AG08396 (cell line): ENCODE measurements around the gene MEF2A.
"Not testable (repeated sequence)": the region's sequence is repeated elsewhere in the genome, so short reads cannot be mapped to it uniquely, and the experiment has no call there.

Experiments
- DNase-seq: peaks from one replicate; pipeline ENCODE4 v3.0.0; 2012; ENCODE audit warnings: low spot score, mixed read lengths

MEF2A gene

GRCh38 chr15:99731336-99732123 lies 165.7 kb downstream of the MEF2A start:
- no peak for DNase-seq

DNA sequence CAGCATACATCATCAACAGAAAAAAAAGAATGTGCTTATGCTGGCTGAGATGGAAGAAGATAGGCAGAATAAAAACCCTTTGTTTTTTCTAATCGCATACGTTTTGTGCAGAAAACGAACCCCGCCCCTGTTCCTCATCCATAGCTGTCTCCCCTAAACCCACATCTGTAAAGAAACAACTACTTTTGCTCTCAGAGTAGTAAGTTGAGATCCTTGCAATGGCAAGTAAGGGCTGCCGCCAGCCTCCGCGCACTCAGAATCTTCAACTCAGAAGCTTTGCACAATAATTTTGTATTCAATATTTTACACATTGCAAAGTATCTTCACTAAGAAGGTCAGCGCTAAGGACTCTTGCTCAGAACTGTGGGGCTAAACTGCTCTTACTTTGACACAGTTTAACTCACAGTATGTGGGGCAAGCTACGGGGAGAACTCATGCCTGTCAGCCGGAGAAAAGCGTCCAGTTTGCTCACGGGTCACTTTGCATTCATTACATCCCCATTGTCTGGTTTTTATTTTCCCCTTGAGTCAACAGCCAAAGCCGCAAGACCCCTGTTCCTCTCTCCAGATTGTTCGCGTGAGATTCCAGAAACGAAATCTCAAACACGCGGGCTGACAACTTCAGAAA lies 166.5 kb downstream of the MEF2A start:
- DNase-seq: peak; percentile 41

- peak; percentile 24 for DNase-seq
Observed at GRCh38 chr15:99732751-99733267, 167.0 kb downstream of the MEF2A start.

DNA sequence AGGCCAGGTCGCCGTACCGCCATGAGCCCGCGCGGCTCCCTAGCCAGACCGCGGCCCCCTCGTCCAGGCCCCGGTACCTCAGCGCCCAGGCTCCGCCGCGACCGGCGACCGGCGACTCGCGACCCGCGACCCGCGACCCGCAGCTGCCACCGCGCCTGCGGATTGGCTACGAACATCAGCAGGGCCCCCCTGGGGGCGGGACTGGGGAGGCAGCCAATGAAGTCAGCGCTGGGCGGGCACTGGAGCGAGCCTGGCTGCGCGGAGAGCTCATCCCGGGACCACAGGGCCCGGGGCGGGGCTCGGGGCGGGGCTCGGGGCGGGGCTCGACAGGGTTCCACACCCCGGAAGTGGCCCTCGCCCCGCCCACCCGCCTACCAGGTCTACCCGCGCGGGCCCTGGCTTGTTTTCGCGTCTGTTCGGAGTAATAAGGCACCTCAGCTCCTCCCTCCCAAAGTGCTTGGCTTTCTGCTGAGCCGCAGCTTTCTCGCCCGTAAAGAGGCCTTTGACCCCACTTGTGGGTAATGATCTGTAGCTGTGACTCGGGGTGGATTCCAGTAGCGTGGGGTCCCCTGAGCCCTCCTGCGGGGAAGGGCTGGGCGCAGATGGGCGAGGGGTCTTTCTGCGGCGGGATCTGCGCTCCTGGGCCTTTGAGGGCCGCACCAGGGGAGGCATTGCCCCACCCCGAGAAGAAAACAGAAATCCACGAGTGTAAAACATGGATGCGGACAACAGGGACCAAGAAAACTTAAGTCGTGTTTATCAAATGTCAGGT lies 167.7 kb downstream of the MEF2A start, which contains the start of gene LYSMD4:
TSS of gene LYSMD4 (minus strand) at position 170 of the 772 bp plus-strand sequence. CDS start 1,438 bp downstream, outside the sequence.
- peak; percentile 100 for DNase-seq

DNA sequence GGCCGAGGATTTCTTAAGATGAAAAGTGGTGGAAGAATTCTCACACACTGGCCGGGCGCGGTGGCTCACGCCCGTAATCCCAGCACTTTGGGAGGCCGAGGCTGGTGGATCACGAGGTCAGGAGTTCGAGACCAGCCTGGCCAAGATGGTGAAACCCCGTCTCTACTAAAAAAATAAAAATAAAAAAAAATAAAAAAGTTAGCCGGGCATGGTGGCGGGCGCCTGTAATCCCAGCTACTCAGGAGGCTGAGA lies 168.2 kb downstream of the MEF2A start:
- not testable (repeated sequence) for DNase-seq

GRCh38 chr15:99734575-99734974 lies 168.8 kb downstream of the MEF2A start:
- no peak for DNase-seq

DNA sequence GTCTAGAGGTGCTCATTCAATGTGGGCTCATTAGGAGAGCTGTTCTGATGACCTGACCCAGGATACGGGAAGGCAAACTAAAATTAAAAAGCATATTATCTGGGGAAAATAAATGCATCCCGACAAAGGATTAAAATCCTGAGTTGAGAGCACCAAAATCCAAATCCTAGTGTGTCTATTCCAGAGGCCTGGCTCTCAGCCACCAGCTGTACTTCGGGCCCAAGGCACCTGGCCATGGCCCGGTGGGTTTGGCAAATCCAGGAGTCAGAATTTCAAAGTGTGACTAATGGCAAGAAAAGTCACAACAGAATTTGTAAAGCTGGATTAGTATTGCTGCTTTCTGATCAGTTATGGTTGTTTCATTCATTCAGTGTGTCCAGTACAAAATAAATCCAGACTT lies 170.1 kb downstream of the MEF2A start:
- no peak for DNase-seq

DNA sequence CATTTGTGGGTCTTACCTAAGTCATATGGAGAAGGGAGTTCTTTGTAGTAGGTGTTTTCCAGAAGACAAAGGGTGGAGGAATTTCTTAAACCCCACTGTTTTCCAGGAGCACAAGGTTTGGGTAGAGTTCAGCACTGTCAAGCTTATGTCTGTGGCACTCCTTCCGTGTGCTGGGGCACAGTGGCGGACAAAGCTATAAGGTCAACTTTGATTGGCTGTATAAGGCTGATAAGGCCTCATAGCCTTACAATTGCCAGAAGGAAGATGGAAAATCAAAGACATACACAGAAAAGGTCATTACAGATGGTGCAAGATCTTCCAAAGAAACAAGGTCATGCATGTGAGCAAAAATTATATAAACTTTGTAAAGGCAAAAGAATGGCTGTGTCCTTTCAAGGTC lies 170.9 kb downstream of the MEF2A start:
- no peak for DNase-seq

DNA sequence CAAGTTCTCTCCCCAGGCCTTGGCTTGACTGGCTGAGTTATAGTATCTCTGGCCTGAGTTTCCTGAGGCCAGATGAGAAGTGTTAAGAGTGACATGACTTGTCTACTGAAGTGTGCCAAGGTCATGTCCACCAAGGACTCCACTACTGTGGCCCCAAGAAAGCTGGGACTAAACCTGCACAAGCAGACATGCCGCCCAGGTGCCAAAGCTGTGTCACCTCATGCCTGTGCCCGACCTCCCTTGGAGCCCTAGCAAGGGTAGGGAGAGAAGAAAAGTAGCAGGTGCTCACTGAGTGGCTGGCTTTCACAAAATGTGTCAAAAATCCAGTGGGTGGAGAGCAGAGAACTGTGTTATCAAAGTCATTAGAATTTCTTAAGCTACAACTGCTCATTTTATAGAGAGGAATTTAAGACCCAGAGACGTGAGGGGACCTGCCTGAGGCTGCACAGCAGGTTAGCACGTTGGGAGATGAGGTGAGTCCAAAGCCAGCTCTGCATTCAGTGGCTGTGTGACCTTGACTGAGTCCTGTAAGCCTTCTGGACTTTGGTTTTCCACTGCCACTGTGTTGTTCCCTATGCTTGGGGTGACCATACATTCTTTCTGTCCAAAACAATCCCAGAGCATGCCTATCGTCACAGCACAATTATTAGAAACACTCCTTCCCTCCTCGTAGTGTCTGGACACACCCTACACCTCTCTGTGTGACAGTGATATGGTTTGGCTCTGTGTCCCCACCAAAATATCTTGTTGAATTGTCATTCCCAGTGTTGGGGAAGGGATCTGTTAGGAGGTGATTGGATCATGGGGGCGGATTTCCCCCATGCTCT lies 172.4 kb downstream of the MEF2A start:
- DNase-seq: no peak

- no peak for DNase-seq
Observed at GRCh38 chr15:99741835-99742234, 176.1 kb downstream of the MEF2A start.

- DNase-seq: no peak
Observed at GRCh38 chr15:99744142-99744541, 178.4 kb downstream of the MEF2A start.

- no peak for DNase-seq
Observed at GRCh38 chr15:99745370-99746086, 179.7 kb downstream of the MEF2A start.

DNA sequence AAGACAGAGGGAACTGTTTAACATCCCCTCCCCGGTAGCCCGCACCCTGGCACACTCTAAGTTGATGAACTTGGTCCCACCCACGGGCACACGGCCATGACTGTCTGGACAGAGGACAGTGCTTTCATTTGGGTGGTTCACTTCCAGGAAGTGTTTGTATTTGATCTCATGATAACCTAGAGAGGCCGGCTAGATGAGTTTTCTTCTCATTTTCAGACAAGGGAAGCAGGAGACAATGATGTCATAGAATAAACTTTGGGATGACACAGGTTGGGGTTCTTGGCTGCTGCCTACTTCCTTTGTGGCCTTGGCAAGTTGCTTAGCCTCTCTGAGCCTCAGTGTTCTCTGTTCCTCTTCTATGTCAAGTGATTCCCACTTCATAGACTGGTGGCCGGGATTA lies 183.6 kb downstream of the MEF2A start:
- DNase-seq: no peak

DNA sequence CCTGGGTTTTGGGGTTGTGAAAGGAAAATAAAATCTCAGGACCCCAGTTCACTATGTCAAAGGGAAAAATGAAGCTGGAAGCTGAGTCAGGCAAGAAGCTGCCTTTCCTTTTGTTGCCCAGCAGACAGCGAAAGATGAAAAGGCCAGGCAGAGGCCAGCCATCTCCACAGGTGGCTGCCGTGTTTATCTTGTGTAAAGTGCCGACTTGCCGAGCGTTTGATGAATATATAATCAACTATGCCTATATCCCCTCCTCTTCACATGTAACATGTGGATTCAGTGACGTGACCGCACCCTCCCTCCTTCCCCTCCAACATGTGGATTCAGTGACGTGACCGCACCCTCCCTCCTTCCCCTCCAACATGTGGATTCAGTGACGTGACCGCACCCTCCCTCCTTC lies 184.5 kb downstream of the MEF2A start:
- not testable (repeated sequence) for DNase-seq

DNA sequence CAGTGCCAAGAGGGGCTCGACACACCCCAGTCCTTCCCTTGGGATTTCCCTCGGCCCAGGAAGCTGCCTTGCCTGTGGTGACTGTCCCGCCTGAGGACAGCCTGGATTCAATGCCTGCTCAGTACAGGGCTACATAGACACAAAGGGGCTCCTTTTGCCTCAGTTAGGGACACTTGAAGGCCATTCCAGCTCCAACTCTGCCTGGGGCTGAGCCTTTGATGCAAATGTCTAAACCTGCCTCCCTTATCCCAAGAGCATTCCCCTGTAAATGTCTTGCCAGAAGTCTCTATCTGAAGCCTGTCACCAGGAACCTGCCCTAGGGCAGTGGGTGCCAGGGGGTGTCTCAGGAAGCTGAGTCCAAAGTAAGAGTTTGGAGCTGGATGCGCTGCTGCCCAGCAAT lies 186.8 kb downstream of the MEF2A start:
- DNase-seq: no peak

GRCh38 chr15:99753066-99753465 lies 187.3 kb downstream of the MEF2A start:
- DNase-seq: no peak

DNA sequence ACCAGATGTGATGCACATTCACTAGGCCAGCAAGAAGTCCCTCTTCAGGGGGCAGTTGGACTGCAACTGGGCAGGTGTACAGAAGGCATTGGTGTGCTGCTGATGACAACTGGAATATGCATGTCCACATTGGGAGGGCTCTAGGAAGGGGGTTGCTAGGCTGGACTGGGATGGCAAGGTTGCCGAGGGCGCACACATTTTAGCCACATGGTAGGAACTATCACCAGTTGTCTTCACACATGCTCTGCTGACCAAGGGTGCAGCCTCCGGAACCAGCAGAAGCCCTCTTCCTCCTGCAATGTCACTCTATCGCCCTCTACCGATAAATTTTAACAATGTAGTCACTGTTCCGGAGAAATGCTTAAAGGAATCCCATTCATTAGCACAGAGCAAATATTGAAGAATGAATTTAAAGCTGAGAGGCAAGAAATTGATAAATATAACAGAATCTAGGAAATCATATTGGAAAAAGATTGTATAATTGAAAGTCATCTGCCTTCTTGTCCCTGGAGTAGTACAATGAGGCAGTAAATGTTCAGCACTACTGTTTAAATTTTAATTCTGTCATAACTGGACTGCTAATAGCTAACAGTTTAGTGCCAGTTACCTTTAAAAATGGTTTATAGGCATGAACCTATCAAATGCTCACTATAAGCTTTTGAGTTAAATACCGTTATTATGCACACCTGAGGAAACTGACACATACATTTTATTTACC lies 190.1 kb downstream of the MEF2A start:
- DNase-seq: peak; percentile 74

DNA sequence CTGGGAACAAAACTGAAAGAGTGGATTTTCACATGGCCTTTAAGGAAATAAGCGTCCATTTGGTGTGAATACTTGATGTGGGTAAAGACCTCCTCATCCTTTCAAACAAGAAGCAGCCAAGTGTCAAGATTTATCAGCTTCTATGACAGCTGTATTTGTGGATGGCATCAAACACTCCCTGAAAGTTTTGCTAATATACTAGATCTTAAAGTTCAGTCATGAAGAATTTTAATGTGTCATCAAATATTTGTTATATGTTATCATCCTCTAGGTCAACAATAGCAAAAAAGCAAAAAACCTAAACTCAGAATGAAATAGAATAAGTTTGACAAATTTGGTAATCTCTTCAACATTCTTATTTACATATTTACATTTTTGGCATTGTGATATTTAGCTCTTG lies 196.5 kb downstream of the MEF2A start:
- no peak for DNase-seq

DNA sequence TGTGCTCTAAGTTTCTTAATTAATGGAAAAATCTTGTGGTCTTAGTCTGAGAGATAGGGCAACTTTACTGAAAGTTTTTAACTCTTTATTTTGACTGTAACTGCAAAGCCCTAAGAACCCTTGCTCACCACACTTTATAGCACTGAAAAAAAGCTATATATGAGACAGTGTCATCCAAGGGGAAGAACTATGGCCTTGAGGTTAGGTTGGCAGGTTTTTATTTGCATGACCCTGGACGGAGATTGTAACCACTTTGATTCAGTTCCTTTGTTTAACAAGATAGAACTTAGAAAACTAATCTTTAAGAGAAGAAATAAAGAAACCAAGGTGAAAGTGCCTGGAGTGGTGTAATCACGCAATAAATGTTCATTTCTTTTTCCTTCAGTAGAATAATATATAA lies 198.0 kb downstream of the MEF2A start:
- DNase-seq: no peak

DNA sequence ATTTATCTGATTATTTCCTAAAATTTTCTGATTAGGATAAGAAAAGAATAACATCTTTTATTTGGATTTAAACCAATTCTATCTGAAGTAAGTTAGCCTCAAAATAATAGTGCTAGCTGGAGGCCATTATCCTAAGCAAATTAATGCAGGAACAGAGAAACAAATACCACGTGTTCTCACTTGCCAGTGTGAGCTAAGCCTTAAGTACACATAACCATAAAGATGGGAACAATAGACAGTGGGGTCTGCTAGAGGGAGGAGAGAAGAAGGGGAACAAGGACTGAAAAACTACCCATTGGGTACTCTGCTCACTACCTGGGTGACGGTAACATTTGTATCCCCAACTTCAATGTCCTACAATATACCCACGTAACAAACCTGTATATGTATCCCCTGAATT lies 198.7 kb downstream of the MEF2A start:
- DNase-seq: no peak
